T-helper 2 cell treated with Interferon-gamma antibody and Interleukin-4, amounts not matched to agents 5 μg/mL and 100 μg/mL, for 36 hours (primary cell): ENCODE measurements around the gene PPP2R5A.
A peak's percentile ranks its signal among the peaks of the same experiment; 100 is the strongest.
"Not testable (repeated sequence)": the region's sequence is repeated elsewhere in the genome, so short reads cannot be mapped to it uniquely, and the experiment has no call there.

ENCODE experiments used
- DNase-seq: peaks from one replicate; pipeline ENCODE4 v3.0.0; 2021; ENCODE audit warnings: low spot score
- H3K27ac Mint-ChIP-seq: one replicate; pipeline ENCODE4 v1.8.0; 2021; ENCODE audit warnings: mild to moderate bottlenecking, mixed read lengths
- H3K27me3 Mint-ChIP-seq: one replicate; pipeline ENCODE4 v1.8.0; 2021; ENCODE audit warnings: low read depth, mixed read lengths
- H3K36me3 Mint-ChIP-seq: one replicate; pipeline ENCODE4 v1.8.0; 2021; ENCODE audit warnings: low read depth, mixed read lengths
- H3K4me1 Mint-ChIP-seq: one replicate; pipeline ENCODE4 v1.8.0; 2021; ENCODE audit warnings: low read depth, mixed read lengths
- H3K4me3 Mint-ChIP-seq: one replicate; pipeline ENCODE4 v1.8.0; 2022; ENCODE audit warnings: mild to moderate bottlenecking, moderate library complexity, mixed read lengths
- H3K9me3 Mint-ChIP-seq: one replicate; pipeline ENCODE4 v1.8.0; 2021; ENCODE audit warnings: mixed read lengths

PPP2R5A gene

GRCh38 chr1:212321031-212321430 is 35.8 kb downstream of the PPP2R5A start:
- H3K27ac Mint-ChIP-seq, DNase-seq, H3K4me3 Mint-ChIP-seq, H3K4me1 Mint-ChIP-seq, H3K9me3 Mint-ChIP-seq, H3K36me3 Mint-ChIP-seq, H3K27me3 Mint-ChIP-seq: not testable (repeated sequence)

- H3K27ac Mint-ChIP-seq = no peak overlapping the region
- H3K4me1 Mint-ChIP-seq = peaks cover 6% of the 10 kb centered on the region
- no peak for DNase-seq
Measured at GRCh38 chr1:212323066-212323465, 37.9 kb downstream of the PPP2R5A start.

GRCh38 chr1:212326541-212326940 is 41.3 kb downstream of the PPP2R5A start:
- H3K4me3 Mint-ChIP-seq = no peak overlapping the region
- H3K27me3 Mint-ChIP-seq = no peaks in the 10 kb centered on the region
- H3K27ac Mint-ChIP-seq = no peak overlapping the region
- DNase-seq = no peak
- peaks cover 9% of the 10 kb centered on the region for H3K36me3 Mint-ChIP-seq
- peaks cover 6% of the 10 kb centered on the region for H3K4me1 Mint-ChIP-seq
- H3K9me3 Mint-ChIP-seq = no peaks in the 10 kb centered on the region

More at GRCh38 chr1:212323066-212323465, 37.9 kb downstream of the PPP2R5A start:
- Mint-ChIP-seq H3K4me3 (no peak overlapping the region), H3K9me3 (no peaks in the 10 kb centered on the region), H3K27me3 (no peaks in the 10 kb centered on the region), H3K36me3 (peaks cover 8% of the 10 kb centered on the region)

GRCh38 chr1:212328248-212328647 is 43.0 kb downstream of the PPP2R5A start:
- Mint-ChIP-seq H3K4me1 (peaks cover 3% of the 10 kb centered on the region), H3K36me3 (peaks cover 9% of the 10 kb centered on the region), H3K4me3 (no peak overlapping the region), H3K9me3 (no peaks in the 10 kb centered on the region), H3K27ac (no peak overlapping the region), H3K27me3 (no peaks in the 10 kb centered on the region)
- DNase-seq = no peak

- H3K4me3 Mint-ChIP-seq = no peak overlapping the region
- H3K9me3 Mint-ChIP-seq = no peaks in the 10 kb centered on the region
- DNase-seq = no peak
- no peak overlapping the region for H3K27ac Mint-ChIP-seq
- H3K27me3 Mint-ChIP-seq = no peaks in the 10 kb centered on the region
- H3K4me1 Mint-ChIP-seq = no peaks in the 10 kb centered on the region
- H3K36me3 Mint-ChIP-seq = peaks cover 16% of the 10 kb centered on the region
Measured at GRCh38 chr1:212329105-212329504, 43.9 kb downstream of the PPP2R5A start.

GRCh38 chr1:212341090-212341489 is 55.9 kb downstream of the PPP2R5A start:
- Mint-ChIP-seq H3K4me3 (no peak overlapping the region), H3K4me1 (no peaks in the 10 kb centered on the region), H3K9me3 (no peaks in the 10 kb centered on the region), H3K27ac (no peak overlapping the region), H3K36me3 (peaks cover 26% of the 10 kb centered on the region), H3K27me3 (no peaks in the 10 kb centered on the region)
- DNase-seq = no peak

GRCh38 chr1:212344905-212345304 is 59.7 kb downstream of the PPP2R5A start:
- H3K36me3 Mint-ChIP-seq = peaks cover 36% of the 10 kb centered on the region
- H3K4me1 Mint-ChIP-seq = no peaks in the 10 kb centered on the region
- H3K27me3 Mint-ChIP-seq = no peaks in the 10 kb centered on the region
- no peak for DNase-seq
- H3K4me3 Mint-ChIP-seq = no peak overlapping the region
- H3K27ac Mint-ChIP-seq = no peak overlapping the region
- H3K9me3 Mint-ChIP-seq = no peaks in the 10 kb centered on the region

GRCh38 chr1:212346601-212347000 is 61.4 kb downstream of the PPP2R5A start:
- peaks cover 38% of the 10 kb centered on the region for H3K36me3 Mint-ChIP-seq
- DNase-seq = no peak
- no peak overlapping the region for H3K4me3 Mint-ChIP-seq
- H3K27me3 Mint-ChIP-seq = no peaks in the 10 kb centered on the region
- H3K9me3 Mint-ChIP-seq = no peaks in the 10 kb centered on the region
- H3K4me1 Mint-ChIP-seq = no peaks in the 10 kb centered on the region
- no peak overlapping the region for H3K27ac Mint-ChIP-seq

- peaks cover 2% of the 10 kb centered on the region for H3K4me1 Mint-ChIP-seq
- DNase-seq = no peak
- H3K9me3 Mint-ChIP-seq = no peaks in the 10 kb centered on the region
- H3K27ac Mint-ChIP-seq = no peak overlapping the region
- no peaks in the 10 kb centered on the region for H3K27me3 Mint-ChIP-seq
- no peak overlapping the region for H3K4me3 Mint-ChIP-seq
- peaks cover 39% of the 10 kb centered on the region for H3K36me3 Mint-ChIP-seq
Measured at GRCh38 chr1:212351588-212352362, 66.6 kb downstream of the PPP2R5A start.

GRCh38 chr1:212353181-212353580 is 68.0 kb downstream of the PPP2R5A start:
- no peak overlapping the region for H3K4me3 Mint-ChIP-seq
- no peaks in the 10 kb centered on the region for H3K27me3 Mint-ChIP-seq
- H3K27ac Mint-ChIP-seq = no peak overlapping the region
- peaks cover 42% of the 10 kb centered on the region for H3K36me3 Mint-ChIP-seq
- H3K4me1 Mint-ChIP-seq = peaks cover 2% of the 10 kb centered on the region
- DNase-seq = no peak
- H3K9me3 Mint-ChIP-seq = no peaks in the 10 kb centered on the region

GRCh38 chr1:212354464-212354863 is 69.3 kb downstream of the PPP2R5A start:
- H3K27me3 Mint-ChIP-seq = no peaks in the 10 kb centered on the region
- H3K27ac Mint-ChIP-seq = no peak overlapping the region
- H3K9me3 Mint-ChIP-seq = no peaks in the 10 kb centered on the region
- peaks cover 44% of the 10 kb centered on the region for H3K36me3 Mint-ChIP-seq
- peaks cover 2% of the 10 kb centered on the region for H3K4me1 Mint-ChIP-seq
- H3K4me3 Mint-ChIP-seq = no peak overlapping the region
- DNase-seq = no peak

GRCh38 chr1:212355230-212355969 is 70.2 kb downstream of the PPP2R5A start:
- peaks cover 2% of the 10 kb centered on the region for H3K4me1 Mint-ChIP-seq
- DNase-seq = no peak
- no peak overlapping the region for H3K27ac Mint-ChIP-seq
- no peaks in the 10 kb centered on the region for H3K27me3 Mint-ChIP-seq
- peaks cover 47% of the 10 kb centered on the region for H3K36me3 Mint-ChIP-seq
- no peak overlapping the region for H3K4me3 Mint-ChIP-seq
- no peaks in the 10 kb centered on the region for H3K9me3 Mint-ChIP-seq

- Mint-ChIP-seq H3K4me3 (no peak overlapping the region), H3K9me3 (no peaks in the 10 kb centered on the region), H3K27me3 (no peaks in the 10 kb centered on the region), H3K36me3 (peaks cover 47% of the 10 kb centered on the region), H3K4me1 (no peaks in the 10 kb centered on the region), H3K27ac (peak overlapping the region; percentile 13)
- DNase-seq = no peak
Measured at GRCh38 chr1:212359794-212360479, 74.7 kb downstream of the PPP2R5A start.

- H3K4me1 Mint-ChIP-seq = no peaks in the 10 kb centered on the region
- peaks cover 55% of the 10 kb centered on the region for H3K36me3 Mint-ChIP-seq
- H3K4me3 Mint-ChIP-seq = no peak overlapping the region
- no peaks in the 10 kb centered on the region for H3K9me3 Mint-ChIP-seq
- no peak overlapping the region for H3K27ac Mint-ChIP-seq
- no peak for DNase-seq
- no peaks in the 10 kb centered on the region for H3K27me3 Mint-ChIP-seq
Measured at GRCh38 chr1:212364985-212365384, 79.8 kb downstream of the PPP2R5A start.
